ENCODE data around the gene CDC42EP5.
"Not testable (repeated sequence)": the region's sequence is repeated elsewhere in the genome, so short reads cannot be mapped to it uniquely, and the experiment has no call there.

CDC42EP5 gene

GRCh38 chr19:54473071-54473891 is at the start of gene CDC42EP5:
CDC42EP5 (minus strand) TSS chr19:54473296; CDS start chr19:54465547, 7,749 bp downstream.
- DNase-seq = no peak

GRCh38 chr19:54521860-54522513 is 48.9 kb upstream of the CDC42EP5 start:
- no peak for DNase-seq

- DNase-seq = peak in 1 of 56 donors; percentile 7
Measured at GRCh38 chr19:54521022-54521859, 48.1 kb upstream of the CDC42EP5 start.

GRCh38 chr19:54518844-54519243 is 45.7 kb upstream of the CDC42EP5 start:
- no peak for DNase-seq

GRCh38 chr19:54517483-54517882 is 44.4 kb upstream of the CDC42EP5 start:
- peak in 8 of 56 donors; percentile 4 to 22 (median 12) for DNase-seq

- no peak for DNase-seq
Measured at GRCh38 chr19:54515156-54515555, 42.1 kb upstream of the CDC42EP5 start.

- not testable (repeated sequence) for DNase-seq
Measured at GRCh38 chr19:54509200-54509940, 36.3 kb upstream of the CDC42EP5 start.

- not testable (repeated sequence) for DNase-seq
Measured at GRCh38 chr19:54508487-54508886, 35.4 kb upstream of the CDC42EP5 start.

- DNase-seq = no peak
Measured at GRCh38 chr19:54507824-54508223, 34.7 kb upstream of the CDC42EP5 start.

- DNase-seq = not testable (repeated sequence)
Measured at GRCh38 chr19:54507038-54507717, 34.1 kb upstream of the CDC42EP5 start.

GRCh38 chr19:54506079-54506478 is 33.0 kb upstream of the CDC42EP5 start:
- DNase-seq = no peak

- not testable (repeated sequence) for DNase-seq
Measured at GRCh38 chr19:54505542-54505941, 32.4 kb upstream of the CDC42EP5 start.

GRCh38 chr19:54502518-54503048 is 29.5 kb upstream of the CDC42EP5 start, which contains the start of gene LAIR2:
LAIR2 (plus strand) TSS chr19:54502831; CDS start chr19:54502919, 88 bp downstream.
- no peak for DNase-seq

GRCh38 chr19:54498451-54498772 is 25.3 kb upstream of the CDC42EP5 start:
- not testable (repeated sequence) for DNase-seq

- not testable (repeated sequence) for DNase-seq
Measured at GRCh38 chr19:54497747-54498450, 24.8 kb upstream of the CDC42EP5 start.

GRCh38 chr19:54495284-54495683 is 22.2 kb upstream of the CDC42EP5 start:
- not testable (repeated sequence) for DNase-seq

GRCh38 chr19:54493967-54494585 is 21.0 kb upstream of the CDC42EP5 start:
- no peak for DNase-seq

- DNase-seq = not testable (repeated sequence)
Measured at GRCh38 chr19:54493056-54493455, 20.0 kb upstream of the CDC42EP5 start.

GRCh38 chr19:54492568-54492967 is 19.5 kb upstream of the CDC42EP5 start:
- no peak for DNase-seq

All from amygdala (tissue), 56 donors.